Endothelial cell of umbilical vein (primary cell): Measurements from ENCODE around the gene EPHX1. TPM values are rescaled to one million over a fixed set of nuclear protein-coding genes. Genes with fewer than 3 reads are reported as not detected.

Source experiments
- BruUV-seq: library from RNA; stranded (reverse); fragments of 400-500 nt; replicated peaks from 2 replicates; lab custom pipeline; 2021; lab: Mats Ljungman, UMichigan
- CTCF ChIA-PET: fragments of 300-600, 350-600 bp; sonication (Branson Sonifier 250); formaldehyde crosslinking; loops from one replicate; lab custom pipeline; 2021; ENCODE audit warnings: antibody characterized with exemption, inconsistent platforms; lab: Charles Lee
- POLR2A ChIA-PET: fragments of 300-600, 350-600 bp; sonication (Branson Sonifier 250); formaldehyde crosslinking; loops from one replicate; lab custom pipeline; 2021; ENCODE audit warnings: antibody characterized with exemption, inconsistent platforms; lab: Charles Lee
- DNase-seq: peaks from one replicate; pipeline ENCODE4 v3.0.0-alpha.2; 2011; ENCODE audit warnings: low read depth, low spot score
- FAIRE-seq: peaks from 2 replicates; lab custom pipeline; 2011; peaks lifted over from hg19 to GRCh38; lab: Jason Lieb, UNC
- H2AFZ ChIP-seq: 2 replicates; pipeline ENCODE4 v1.6.0; 2012; ENCODE audit warnings: low read depth, low read length, control low read depth, inconsistent platforms
- H3K27ac ChIP-seq: 2 replicates; pipeline ENCODE4 v1.5.1; 2011; ENCODE audit warnings: low read depth, mild to moderate bottlenecking, control low read depth, low read length, moderate library complexity; ENCODE audit not compliant: insufficient read depth
- H3K27me3 ChIP-seq, 2 experiments: 2 replicates each; pipeline versions ENCODE4 v1.6.0 to v1.6.1; 2011; ENCODE audit warnings: low read length in 2 of 2, mixed read lengths in 1 of 2; ENCODE audit not compliant: control insufficient read depth in 2 of 2, insufficient read depth in 2 of 2
- H3K36me3 ChIP-seq, 2 experiments: 2 replicates in 1 of 2; 3 replicates in 1 of 2; pipeline ENCODE4 v1.5.1; 2011; ENCODE audit warnings: low read length in 2 of 2, mild to moderate bottlenecking in 1 of 2, moderate library complexity in 1 of 2; ENCODE audit not compliant: control insufficient read depth in 2 of 2, insufficient read depth in 2 of 2; ENCODE audit errors: extremely low read depth in 1 of 2
- H3K4me1 ChIP-seq: 3 replicates; pipeline ENCODE4 v1.5.1; 2011; ENCODE audit warnings: mild to moderate bottlenecking, low read length; ENCODE audit not compliant: control insufficient read depth, insufficient read depth; ENCODE audit errors: extremely low read depth
- H3K4me2 ChIP-seq: 2 replicates; pipeline ENCODE4 v1.6.1; 2011; ENCODE audit warnings: low read length, control low read depth, mixed read lengths; ENCODE audit not compliant: insufficient read depth
- H3K4me3 ChIP-seq, 3 experiments: fragments of 200-600 bp in 1 of 3; sonication (generic), shearing (Covaris generic) in 1 of 3; replicated peaks in 1 of 3; 2 replicates each; pipeline ENCODE4 v1.5.1; 2011 to 2016; ENCODE audit warnings: control low read depth in 3 of 3, low read length in 3 of 3, mild to moderate bottlenecking in 2 of 3, inconsistent platforms in 1 of 3, low read depth in 1 of 3, moderate library complexity in 1 of 3; ENCODE audit not compliant: insufficient read depth in 1 of 3
- H3K79me2 ChIP-seq: 2 replicates; pipeline ENCODE4 v1.6.0; 2012; ENCODE audit warnings: low read length, inconsistent platforms; ENCODE audit not compliant: control insufficient read depth, insufficient read depth
- H3K9ac ChIP-seq: replicated peaks from 2 replicates; pipeline ENCODE3; 2011; ENCODE audit warnings: low read length, control low read depth; ENCODE audit not compliant: insufficient read depth; ENCODE audit errors: extremely low read depth
- H3K9me1 ChIP-seq: replicated peaks from 3 replicates; pipeline ENCODE4 v1.6.0; 2011; ENCODE audit warnings: mild to moderate bottlenecking, low read length; ENCODE audit not compliant: control insufficient read depth, insufficient read depth; ENCODE audit errors: extremely low read depth
- H3K9me3 ChIP-seq: replicated peaks from 2 replicates; pipeline ENCODE4 v1.5.1; 2012; ENCODE audit warnings: low read length, inconsistent platforms; ENCODE audit not compliant: control insufficient read depth, insufficient read depth
- H4K20me1 ChIP-seq: replicated peaks from 2 replicates; pipeline ENCODE3; 2011; ENCODE audit warnings: mild to moderate bottlenecking, low read length; ENCODE audit not compliant: control insufficient read depth, insufficient read depth; ENCODE audit errors: extremely low read depth
- FOS ChIP-seq: IDR thresholded peaks from 2 replicates; pipeline ENCODE4 v1.6.1; 2011; ENCODE audit warnings: mild to moderate bottlenecking, low read length, moderate library complexity, borderline replicate concordance; ENCODE audit not compliant: insufficient read depth
- GATA2 ChIP-seq: IDR thresholded peaks from 2 replicates; pipeline ENCODE4 v1.7.0; 2011; ENCODE audit warnings: low read depth, mild to moderate bottlenecking, moderate library complexity, mixed read lengths, low read length; ENCODE audit not compliant: insufficient read length, insufficient read depth
- JUN ChIP-seq: IDR thresholded peaks from 2 replicates; pipeline ENCODE4 v1.6.1; 2011; ENCODE audit warnings: borderline replicate concordance, low read depth; ENCODE audit not compliant: insufficient read length, insufficient read depth
- MYC ChIP-seq: IDR thresholded peaks from one replicate; pipeline ENCODE4 v1.6.1; 2011; ENCODE audit warnings: mild to moderate bottlenecking, low read depth, low read length
- POLR2A ChIP-seq: IDR thresholded peaks from 2 replicates; pipeline ENCODE4 v1.6.1; 2012; ENCODE audit warnings: low read depth, mild to moderate bottlenecking, control low read depth, low read length
- POLR2AphosphoS5 ChIP-seq: IDR thresholded peaks from 2 replicates; pipeline ENCODE4 v1.6.1; 2012; ENCODE audit warnings: low read depth, mild to moderate bottlenecking, control low read depth, low read length, moderate library complexity; ENCODE audit not compliant: insufficient read depth
- dilution Hi-C: fragments of 300-500 bp; cut with MboI; formaldehyde crosslinking; loops from one replicate; pipeline ENCODE4 v1.15.0; 2019; ENCODE audit warnings: low sequenced_read_pairs; ENCODE audit not compliant: extremely low pct_ligation_motif_present
- intact Hi-C: fragments of 100-400 bp; cut with micrococcal nuclease; formaldehyde crosslinking; loops from one replicate; pipeline ENCODE4 v1.10.0; 2022
- polyA plus RNA-seq, 4 experiments: library from polyadenylated mRNA; depleted of rRNA in 3 of 4; stranded (reverse) in 3 of 4; unstranded in 1 of 4; fragments of >200 nt; gene quantifications; 2 replicates each; pipeline versions ENCODE4 v1.2.1 to v1.2.3, GENCODE V29; 2011 to 2012; ENCODE audit warnings: missing spikeins in 1 of 4
- total RNA-seq: library from RNA; stranded (reverse); gene quantifications from 2 replicates; pipeline ENCODE4 v1.2.3, GENCODE V29; 2021
- TF ChIP-seq, protein P1 (sequence below): IDR thresholded peaks from 2 replicates; pipeline ENCODE4 v1.6.1; 2011; ENCODE audit not compliant: insufficient read depth, insufficient read length
- TF ChIP-seq, protein P2 (sequence below), 2 donors: IDR thresholded peaks; 1 replicate in 1 of 2; 2 replicates in 1 of 2; pipeline ENCODE4 v1.5.1; 2011; ENCODE audit warnings: low read length in 2 of 2, mild to moderate bottlenecking in 2 of 2, moderate library complexity in 2 of 2, control low read depth in 1 of 2, inconsistent platforms in 1 of 2, low read depth in 1 of 2; ENCODE audit not compliant: insufficient read depth in 1 of 2; ENCODE audit errors: extremely low read depth in 1 of 2

EPHX1 gene
- total and polyA plus RNA-seq, 2 donors (not counting 3 experiments of a cell fraction or from before 2014, with no cell fraction given): 23.7 to 25.2 TPM

DNA sequence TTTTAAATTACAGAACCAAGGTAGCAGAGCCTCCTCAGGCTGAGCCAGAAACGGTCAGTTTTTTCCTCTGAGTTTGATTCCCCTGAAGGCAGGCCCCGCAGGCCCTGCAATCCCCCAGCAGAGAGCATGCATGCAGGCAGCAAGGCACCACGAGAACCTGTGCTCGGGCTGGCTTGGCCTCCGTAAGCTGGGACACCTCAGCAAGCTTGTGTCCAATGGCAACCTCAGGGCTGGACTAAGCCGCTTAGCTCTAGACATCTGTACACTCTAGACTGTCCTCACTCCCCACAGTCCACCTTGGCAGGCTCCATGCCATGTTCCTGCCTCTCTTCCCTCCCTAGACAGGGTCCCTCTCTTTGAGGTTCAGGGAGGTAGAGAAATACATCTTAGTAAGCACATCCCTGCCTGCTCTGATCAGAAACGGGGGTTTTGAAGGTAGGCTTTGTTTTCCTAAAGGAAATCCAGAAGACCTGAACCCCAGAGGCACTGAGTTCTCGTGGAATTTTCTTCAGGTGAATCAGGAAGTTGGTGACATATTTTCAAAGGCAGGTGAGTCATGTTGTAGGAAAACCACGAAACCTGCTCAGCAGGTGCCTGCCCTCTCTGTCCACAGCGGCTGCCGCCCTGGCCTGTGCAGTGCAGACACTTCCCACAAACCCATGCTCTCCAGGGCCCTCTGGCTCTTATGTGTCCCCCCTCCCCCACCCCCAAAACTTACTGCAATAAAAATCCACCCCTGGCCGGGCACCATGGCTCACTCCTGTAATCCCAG, 65.3 kb downstream of the EPHX1 start:
- FAIRE-seq: no peak

More for the DNA sequence above, 65.3 kb downstream of the EPHX1 start:
- Histone ChIP-seq H3K4me3 (no peak overlapping the region), H3K4me1 (peaks cover under 1% of the 10 kb centered on the region), H3K9me1 (no peaks in the 10 kb centered on the region), H3K27ac (no peak overlapping the region), H2AFZ (no peak overlapping the region), H3K36me3 (peaks cover 0 to 5% of the 10 kb centered on the region in 2 experiments), H3K4me2 (no peak overlapping the region), H3K9ac (no peak overlapping the region), H3K27me3 (no peaks in the 10 kb centered on the region), H3K9me3 (no peaks in the 10 kb centered on the region), H3K79me2 (no peaks in the 10 kb centered on the region), H4K20me1 (no peaks in the 10 kb centered on the region)
- intact Hi-C loops: no loop called here
- ChIA-PET CTCF (no interaction called here), POLR2A (no interaction called here)
- no TSS peak for BruUV-seq
- TF ChIP-seq GATA2 (no peak), POLR2AphosphoS5 (no peak), JUN (no peak), FOS (no peak), POLR2A (no peak), MYC (no peak)
- TF ChIP-seq, protein P1, sequence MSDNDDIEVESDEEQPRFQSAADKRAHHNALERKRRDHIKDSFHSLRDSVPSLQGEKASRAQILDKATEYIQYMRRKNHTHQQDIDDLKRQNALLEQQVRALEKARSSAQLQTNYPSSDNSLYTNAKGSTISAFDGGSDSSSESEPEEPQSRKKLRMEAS: no peak
- TF ChIP-seq, protein P2, sequence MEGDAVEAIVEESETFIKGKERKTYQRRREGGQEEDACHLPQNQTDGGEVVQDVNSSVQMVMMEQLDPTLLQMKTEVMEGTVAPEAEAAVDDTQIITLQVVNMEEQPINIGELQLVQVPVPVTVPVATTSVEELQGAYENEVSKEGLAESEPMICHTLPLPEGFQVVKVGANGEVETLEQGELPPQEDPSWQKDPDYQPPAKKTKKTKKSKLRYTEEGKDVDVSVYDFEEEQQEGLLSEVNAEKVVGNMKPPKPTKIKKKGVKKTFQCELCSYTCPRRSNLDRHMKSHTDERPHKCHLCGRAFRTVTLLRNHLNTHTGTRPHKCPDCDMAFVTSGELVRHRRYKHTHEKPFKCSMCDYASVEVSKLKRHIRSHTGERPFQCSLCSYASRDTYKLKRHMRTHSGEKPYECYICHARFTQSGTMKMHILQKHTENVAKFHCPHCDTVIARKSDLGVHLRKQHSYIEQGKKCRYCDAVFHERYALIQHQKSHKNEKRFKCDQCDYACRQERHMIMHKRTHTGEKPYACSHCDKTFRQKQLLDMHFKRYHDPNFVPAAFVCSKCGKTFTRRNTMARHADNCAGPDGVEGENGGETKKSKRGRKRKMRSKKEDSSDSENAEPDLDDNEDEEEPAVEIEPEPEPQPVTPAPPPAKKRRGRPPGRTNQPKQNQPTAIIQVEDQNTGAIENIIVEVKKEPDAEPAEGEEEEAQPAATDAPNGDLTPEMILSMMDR (IDR thresholded peaks at IDR 0.05; ENCODE audit: extremely low read depth in 1 of 2, insufficient read depth in 1 of 2, low read depth in 1 of 2, low read length in 2 of 2): no peak
- dilution Hi-C loops: no loop called here
- no peak for DNase-seq
